ENCODE measurements around the gene FRA10AC1.
"Not testable (repeated sequence)": the region's sequence is repeated elsewhere in the genome, so short reads cannot be mapped to it uniquely, and the experiment has no call there.

The FRA10AC1 gene

DNA sequence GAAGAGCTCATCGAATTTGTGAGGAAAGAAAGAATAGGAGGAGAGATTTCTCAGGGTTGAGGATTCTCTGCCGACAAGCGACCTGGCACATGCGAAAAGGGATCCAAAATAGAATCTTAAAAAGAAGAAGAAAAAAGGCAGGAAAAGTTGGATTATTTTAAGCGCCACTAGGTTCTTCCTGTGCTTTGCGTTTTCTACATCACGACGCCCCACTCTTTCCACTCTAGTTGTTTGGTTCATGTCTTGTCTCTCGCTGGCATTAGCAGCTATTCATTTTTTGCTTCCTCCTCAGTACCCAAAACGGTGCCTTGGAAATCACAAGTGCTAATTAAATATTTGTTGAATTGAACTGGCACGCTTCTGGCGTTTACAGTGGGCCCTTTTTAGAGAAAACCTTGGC, 674 bp upstream of the FRA10AC1 start:
- peak; percentile 12 for DNase-seq

DNA sequence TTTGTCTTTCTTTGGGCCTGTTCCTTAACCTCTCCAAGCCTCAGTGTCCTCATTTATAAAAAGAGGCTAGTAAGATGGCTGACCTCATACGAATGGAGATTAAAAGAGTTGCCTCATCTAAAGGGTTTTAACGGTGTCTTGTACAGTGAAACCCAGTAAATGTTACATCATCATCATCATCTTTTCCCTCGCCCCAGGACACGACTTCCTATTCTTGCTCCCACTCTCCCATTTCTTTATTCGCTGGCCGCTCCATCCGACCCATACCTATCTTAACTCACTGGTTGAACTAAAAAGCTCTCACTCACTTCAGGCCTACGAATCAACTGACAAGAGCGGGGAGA, 554 bp downstream of the FRA10AC1 start:
- no peak for DNase-seq

DNA sequence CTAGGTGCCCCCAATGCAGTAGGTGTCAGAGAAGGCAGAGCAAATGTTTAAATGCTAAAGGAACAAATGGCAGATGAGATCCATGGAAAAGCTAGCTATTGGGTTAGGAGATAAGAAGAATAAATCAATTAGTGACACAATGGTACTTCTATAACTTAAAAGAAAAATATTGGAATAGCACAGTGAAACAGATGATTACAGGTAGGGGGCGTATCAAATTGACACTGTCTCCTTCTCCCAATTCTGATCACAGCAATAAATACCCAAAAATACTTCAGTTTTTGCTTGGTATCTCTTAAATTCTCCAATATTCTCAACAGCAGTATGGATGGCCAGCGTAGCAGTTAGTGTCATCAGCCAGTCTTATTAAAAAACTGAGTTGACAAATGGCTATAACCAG, 5.2 kb downstream of the FRA10AC1 start:
- DNase-seq = no peak

DNA sequence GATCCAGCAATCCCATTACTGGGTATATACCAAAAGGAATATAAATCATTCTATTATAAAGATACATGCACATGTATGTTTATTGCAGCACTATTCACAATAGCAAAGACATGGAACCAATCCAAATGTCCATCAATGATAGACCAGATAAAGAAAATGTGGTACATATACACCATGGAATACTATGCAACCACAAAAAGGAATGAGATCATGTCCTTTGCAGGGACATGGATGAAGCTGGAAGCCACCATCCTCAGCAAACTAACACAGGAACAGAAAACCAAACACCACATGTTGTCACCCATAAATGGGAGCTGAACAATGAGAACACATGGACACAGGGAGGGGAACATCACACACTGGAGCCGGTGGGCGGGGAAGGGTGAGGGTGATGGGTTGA, 5.8 kb downstream of the FRA10AC1 start:
- not testable (repeated sequence) for DNase-seq

DNA sequence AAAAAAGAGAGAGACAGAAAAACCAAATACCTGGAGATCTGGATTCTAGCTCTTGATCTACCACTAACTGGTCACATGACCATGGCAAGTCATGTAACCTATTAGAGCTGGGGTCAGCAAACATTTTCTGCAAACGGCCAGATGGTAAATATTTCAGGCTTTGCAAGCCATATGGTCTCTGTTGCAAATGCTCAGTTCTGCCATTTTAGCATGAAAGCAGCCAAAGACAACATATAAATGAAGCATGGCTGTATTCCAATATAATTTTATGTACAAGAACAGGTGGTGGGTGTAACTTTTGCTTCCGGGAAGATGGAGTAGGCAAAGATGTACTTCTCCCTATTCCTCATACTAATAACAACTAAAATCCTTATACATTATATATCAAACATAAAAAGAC, 6.7 kb downstream of the FRA10AC1 start:
- no peak for DNase-seq

DNA sequence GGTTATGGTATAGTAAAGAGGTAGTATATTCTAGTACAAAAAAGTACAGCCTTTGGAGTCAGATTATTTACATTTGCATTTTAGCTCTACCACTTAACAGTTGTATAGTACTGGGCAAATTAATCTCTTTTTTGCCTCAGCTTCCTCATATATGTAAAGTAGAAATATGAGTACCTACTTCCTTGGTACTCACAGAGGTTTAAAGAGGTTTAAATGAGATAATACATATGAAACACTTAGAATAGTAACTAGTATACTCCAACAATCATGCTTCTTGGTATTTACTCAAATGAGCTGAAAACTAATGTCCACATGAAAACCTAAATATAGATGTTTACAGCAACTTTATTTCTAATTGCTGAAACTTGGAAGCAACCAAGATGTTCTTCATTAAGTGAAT, 14.7 kb downstream of the FRA10AC1 start:
- DNase-seq = no peak

DNA sequence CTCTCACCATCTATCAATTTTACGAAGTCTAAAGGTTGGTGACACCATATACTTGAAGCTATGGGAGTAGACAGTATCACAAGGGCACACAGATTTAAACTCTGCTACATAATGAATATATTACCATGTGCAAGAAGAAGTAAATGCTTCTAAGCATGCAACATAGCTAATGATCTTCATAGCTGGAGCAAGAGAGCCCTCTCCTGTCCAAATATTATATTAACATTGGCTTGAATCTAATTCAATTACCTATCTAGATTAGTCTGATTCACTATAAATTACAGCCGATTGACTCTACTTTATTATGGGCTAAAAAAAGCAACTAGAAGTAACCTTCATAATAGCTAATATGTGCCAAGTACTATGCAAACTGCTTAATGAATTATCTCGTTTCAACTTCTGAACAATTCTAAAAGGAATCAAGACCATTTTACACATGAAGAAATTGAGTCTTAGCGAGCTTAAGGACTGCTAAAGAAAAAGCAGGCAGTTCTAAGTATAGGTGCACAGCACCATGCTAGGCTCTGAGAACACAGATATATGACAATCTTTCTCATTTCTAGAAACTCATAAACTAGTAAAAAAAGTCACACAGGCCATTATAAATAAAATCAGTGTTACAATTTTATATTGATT, 21.9 kb downstream of the FRA10AC1 start:
- DNase-seq = no peak

DNA sequence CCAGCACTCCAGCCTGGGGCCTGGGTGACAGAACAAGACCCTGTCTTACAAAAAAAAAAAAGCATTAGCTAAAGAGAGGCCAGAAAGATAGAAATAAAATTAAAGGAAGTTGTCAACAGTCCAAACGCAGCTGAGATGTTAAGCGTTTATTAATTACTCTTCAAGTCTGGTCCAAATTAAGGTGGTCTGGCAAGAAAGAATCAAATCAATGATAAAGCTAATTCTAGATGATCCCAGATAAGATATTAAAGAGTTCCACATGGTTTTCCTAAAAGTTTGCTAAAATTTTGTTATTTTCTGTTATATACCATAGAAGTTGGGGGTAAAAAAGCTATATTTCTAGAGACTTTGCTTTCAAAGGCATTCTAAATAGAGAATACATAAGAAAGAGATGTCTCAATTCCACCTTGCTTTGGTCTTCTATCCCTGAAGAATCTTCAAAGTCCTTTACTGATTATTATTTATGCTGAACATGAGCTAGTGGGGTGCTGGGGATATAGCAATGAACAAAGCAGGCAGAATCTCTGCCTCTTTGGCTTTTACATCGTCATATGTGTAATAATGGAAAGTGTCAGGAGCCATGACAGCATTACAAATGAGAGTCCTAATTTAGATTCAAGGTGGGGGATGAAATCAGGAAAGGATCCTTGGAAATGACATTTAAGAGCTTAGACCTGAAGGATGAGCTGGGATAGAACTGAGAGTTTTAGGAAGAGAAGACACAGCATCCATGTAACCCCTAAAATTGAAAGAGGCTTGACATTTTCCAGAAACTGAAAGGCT, 23.4 kb downstream of the FRA10AC1 start:
- DNase-seq = no peak

DNA sequence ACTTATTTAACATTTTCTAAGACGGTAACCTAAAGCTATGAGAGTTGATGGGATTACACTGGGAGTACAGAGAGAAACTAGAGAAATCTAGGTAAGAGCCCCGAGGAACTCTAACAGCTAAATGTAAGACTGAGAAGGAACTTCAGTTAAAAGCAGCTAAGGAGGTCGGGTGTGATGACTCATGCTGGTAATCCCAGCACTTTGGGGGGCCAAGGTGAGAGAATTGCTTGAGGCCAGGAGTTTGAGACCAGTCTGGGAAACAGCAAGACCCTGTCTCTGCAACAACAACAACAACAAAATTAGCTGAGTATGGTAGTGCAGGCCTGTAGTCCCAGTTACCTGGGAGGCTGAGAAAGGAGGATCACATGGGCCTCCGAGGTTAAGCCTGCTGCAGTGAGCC, 24.0 kb downstream of the FRA10AC1 start:
- DNase-seq = no peak

DNA sequence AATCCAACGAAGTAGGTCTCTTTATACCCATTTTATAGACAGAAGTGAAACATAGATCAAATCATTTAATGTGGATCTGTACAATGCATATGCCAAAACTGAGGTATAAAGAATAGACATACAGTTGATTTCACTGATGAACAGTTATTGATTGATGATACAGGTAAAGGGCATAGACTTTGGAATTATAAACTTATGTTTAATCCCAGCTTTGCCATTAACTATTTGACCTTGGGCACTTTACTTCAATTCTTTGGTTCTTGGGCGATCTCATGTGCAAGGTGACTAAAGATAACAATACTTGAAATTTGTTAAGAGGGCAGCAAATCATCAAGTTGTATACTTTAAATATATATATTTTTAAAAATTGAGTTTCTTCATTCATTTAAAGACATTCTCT, 28.6 kb downstream of the FRA10AC1 start:
- no peak for DNase-seq

DNA sequence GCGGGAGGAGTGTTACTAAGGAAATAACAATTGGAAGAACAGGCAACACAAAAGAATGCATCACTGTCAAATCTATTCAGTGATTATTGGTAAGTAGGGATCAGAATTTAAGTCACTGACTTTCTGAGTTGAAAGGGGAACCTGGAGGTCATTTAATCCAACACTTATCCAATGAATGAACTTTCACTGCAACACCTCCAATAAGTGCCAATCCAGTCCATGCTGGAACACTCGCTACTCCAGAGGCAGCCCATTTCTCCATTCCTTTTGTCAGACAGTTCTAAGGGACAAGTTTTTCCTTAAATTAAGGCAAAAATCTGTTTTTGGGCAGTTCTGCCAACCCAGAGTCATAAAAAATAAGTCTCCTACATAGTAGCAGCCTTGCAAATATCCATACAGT, 29.5 kb downstream of the FRA10AC1 start:
- DNase-seq = no peak

DNA sequence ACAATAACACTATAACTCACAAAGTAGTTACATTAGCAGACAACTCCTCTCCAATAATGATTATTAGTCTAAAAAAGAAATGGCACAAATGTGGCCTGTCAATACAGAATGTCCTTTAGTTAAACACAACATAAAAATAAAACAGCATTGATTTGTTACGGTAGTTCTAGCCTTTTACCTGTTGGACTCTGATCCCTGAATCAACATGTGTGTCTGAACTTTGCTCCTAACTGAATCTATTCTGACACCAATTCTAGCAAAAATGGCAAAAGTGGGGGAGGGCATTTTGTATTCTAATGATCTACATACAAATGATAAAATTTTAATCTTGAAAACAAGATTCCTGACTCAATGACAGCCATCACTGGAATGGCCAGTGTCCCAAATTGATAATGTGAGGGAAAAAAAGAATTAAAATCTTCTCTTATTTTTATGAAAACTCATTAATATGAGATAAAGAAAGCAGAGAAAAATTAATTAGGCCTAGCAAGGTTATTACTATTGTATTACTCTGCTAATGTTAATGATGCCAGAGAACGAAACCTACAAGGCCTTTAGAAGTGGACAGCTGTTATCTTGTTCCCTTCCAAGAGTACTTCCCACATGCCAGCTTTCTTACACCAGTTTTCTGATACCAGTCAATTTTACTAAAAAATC, 30.2 kb downstream of the FRA10AC1 start:
- DNase-seq = no peak

DNA sequence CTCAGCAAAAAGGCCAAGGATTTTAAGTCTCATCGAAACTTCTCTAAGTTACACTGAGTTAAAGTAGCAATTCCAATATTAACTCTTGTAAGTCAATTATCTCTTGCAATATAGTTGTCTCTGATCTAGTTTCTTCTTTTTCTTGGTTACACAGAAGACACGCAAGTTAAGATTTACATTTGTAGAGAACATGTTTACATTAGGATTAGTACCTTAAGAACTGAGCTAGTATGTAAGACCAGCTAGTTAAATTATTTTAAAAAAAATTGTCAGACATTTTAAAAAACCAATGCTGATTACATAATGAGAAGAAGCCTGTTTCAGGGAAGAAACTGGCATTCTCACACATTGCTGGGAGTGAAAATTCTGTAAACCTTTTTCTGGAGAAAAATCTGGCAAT, 31.4 kb downstream of the FRA10AC1 start:
- DNase-seq = no peak

DNA sequence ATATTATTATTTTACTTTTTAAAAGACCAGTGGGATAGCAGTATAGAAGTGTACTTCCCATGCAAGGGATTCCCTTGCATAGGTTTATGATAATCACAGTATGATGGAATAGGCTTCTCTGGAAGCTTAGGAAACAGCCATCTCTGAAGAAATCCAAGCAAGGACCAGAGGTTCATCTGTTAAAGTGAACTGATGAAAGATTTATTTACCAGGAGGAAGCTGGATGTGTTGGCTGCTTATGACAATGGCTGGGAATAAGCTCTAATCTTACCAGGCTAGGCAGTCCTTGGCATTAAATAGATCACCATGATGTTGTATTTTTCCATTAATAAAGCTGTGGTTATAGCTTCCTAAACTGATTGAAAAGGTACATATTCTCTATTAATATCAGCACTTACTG, 32.0 kb downstream of the FRA10AC1 start:
- no peak for DNase-seq

DNA sequence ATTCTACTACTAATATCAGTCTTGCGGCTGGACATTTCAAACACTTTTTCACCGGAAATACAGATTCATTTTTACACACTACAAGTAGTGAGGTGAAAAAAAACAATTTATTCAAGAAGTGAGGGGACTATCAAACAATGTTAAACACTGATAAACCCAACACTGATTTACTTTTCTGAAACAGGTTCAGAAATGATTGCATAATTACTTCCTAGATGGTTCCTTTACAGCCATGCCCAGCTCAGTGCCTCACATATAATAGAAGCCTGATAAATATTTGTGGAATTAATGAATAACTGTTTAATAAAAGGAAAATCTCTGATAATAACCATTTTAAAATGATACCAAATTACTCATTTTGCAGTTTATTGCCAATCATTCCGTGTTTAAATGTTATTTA, 34.6 kb downstream of the FRA10AC1 start:
- no peak for DNase-seq

DNA sequence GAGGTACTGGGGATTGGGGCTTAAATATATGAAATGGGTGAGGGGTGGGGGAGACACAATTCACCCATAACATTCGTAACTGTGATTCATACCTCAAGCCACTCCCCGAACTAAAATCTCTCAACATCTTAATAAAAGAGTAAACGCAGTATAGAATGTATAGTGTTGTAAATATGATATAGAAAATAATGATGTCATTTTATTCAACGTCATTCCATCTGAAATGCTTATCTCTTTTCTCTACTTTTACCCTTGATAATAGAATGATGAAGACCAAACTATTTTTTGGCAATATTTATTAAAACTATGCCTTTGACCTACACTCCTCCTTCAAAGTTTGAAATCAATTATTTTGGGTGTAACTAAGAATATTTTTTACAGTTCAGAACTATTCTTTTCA, 36.4 kb downstream of the FRA10AC1 start:
- DNase-seq = no peak

DNA sequence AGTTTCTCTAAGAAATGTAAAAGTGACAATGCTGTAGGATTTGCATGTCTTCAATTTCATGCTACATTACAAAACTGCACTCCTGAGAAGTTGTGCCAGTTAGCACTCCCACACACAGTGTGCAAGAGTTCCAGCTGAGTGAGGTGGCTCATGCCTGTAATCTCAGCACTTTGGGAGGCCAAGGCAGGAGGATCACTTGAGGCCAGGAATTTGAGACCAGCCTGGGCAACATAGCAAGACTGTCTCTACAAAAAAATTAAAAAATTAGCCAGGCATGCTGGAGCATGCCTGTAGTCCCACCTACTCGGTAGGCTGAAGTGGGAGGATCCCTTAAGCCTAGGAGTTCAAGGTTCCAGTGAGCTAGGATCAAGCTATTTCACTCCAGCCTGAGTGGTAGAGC, 44.6 kb downstream of the FRA10AC1 start:
- no peak for DNase-seq

DNA sequence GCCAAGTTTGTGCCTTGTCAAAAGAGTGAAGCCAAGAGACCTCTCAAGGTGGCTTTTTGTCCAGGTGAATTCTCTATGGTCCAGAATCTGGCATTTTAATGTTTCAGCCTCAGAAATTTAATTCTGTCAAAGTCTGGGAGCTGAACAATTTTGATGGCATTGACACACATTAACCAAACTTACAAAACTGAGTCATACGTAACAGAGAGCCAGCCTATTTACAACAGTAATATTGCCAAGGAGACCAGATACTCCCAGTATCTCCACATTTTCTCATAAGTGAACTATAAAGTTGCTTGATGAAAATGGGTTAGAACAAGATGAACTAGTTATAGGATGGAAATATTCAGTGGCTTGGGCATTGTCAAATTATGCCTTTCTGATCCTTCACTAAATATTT, 46.2 kb downstream of the FRA10AC1 start:
- DNase-seq = no peak

DNA sequence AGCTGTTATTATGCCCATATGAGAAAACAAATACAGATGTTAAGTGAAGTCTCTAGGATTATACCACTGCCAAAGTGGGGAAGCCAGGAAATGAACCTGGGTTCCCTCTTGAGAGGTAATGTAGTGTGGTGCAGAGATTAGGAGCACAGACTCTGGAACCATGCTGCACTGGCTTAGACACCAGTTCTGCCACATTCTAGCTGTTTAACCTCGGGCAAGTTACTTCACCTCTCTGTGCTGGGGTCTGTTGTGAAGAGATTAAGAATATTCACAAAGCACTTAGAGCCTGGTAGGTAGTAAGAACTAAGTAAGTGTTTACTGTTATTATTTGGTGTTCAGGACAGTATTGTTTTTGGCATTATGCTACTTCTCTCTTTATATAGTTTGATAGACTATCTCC, 48.2 kb downstream of the FRA10AC1 start:
- no peak for DNase-seq

DNA sequence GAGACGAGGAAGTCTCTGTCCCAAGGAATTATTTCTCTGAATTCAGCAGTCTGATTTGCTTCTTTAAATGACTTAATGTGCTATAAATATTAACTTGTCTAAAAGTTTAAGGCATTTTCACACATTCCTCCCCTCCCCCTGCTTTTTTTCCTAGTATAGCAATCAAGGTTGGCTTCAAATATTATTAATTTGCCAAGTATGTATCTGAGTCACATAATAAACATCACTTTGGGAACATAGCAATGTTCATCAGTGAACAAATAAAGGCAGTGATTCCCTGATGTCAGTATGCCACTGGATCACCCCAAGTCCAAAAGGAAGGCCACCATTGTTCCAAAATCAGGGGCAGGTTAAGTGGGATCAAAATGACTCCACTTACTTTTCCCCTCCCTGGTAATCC, 49.5 kb downstream of the FRA10AC1 start:
- no peak for DNase-seq

DNA sequence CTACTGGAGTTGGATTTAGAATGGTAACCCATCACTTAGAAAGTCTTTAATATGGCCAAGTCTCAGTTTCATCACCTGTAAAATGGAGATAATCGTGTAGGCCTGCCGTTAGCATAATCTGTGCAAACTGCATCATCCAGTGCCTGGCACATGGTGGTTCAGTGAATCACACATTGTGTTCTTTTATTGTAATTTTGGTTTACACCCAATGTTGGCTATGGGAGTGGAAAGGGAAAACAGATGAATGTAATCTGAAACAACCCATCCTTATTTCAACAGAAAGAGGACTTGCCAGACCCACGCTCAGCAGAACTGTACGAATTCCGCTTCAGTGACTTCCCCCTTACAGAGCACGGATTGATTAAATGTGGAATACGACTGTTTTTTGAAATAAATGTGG, 62.6 kb downstream of the FRA10AC1 start:
- no peak for DNase-seq

DNA sequence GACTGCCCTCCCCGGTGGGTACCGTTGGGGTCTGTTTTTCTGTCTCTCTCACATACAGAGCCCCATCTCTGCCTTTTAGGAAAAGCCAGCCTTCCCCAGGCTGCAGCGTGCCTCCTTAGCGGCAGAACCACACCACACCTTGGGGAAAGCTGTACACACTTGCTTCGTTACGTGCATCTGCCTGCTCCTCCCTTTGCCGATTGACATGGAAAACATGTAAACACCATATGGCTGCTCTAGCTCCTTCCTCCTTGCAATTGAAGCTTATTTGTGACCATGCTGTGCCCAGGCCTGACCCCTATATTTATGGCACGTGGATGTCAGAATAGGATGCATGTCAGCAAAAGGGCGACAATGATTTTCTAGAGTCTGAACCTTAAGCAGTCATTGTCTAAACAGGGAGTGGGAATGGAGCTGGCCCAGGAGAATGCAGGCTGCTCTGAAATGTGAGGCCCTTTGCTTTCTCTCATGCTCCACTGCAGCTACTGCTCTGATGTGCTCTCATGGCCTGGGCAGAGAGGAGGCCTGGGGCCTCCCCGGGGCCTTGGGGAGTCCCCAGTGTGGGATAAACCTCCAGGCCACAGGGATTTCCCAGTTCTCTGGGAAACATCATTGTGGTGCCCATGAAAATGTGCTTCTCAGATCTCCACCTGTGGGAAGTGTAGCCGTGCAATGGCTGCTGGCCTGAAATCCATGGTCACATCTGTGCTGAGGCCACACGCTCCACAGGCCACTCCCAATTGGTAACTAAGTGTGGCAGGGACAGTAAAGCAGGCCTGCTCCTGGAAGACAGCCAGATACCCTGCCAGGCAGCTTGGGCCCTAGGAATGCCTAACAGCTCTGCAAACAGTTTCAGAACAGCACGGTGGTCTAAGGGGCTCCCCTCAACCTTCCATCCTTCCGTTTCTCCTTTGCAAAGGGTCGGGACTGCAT, 71.5 kb downstream of the FRA10AC1 start:
- no peak for DNase-seq

DNA sequence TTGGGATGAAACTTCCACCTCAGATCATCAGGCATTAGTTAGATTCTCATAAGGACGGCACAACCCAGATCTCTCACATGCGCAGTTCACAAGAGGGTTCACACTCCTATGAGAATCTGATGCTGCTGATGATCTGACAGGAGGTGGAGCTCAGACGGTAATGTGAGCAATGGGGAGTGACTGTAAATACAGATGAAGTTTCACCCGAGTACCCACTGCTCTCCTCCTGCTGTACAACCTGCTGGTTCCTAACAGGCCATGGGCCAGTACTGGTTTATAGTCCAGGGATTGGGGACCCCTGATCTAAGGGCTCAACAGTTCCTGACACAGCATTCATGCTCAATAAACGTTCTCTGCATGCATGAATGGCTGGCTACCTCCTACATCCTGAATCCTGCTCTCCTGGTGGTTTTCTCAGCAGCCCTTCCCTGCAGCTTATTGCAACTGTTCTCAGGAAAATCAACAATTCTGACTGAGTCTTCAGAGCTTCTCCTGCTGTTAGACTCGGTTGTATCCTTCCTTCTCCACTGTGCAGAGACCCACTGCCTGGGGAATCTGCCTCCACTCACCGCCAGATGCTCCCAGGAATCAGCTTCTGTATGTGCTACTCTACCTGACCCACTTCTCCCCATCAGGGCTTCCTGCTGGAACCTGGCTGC, 72.6 kb downstream of the FRA10AC1 start:
- no peak for DNase-seq
